AG09309 (cell line): ENCODE data around the gene WSB1.

Experiments
- DNase-seq: peaks from one replicate; pipeline ENCODE4 v3.0.0-alpha.2; 2010; ENCODE audit warnings: low read depth
- H3K4me3 ChIP-seq: 2 replicates; pipeline ENCODE4 v1.5.1; 2011; ENCODE audit warnings: mild to moderate bottlenecking, low read depth, low read length, moderate library complexity; ENCODE audit not compliant: control insufficient read depth
- TF ChIP-seq, protein P1 (sequence below): IDR thresholded peaks from 2 replicates; pipeline ENCODE4 v1.5.1; 2011; ENCODE audit warnings: mild to moderate bottlenecking, low read depth, low read length, inconsistent platforms; ENCODE audit not compliant: insufficient read depth, control insufficient read depth; ENCODE audit errors: missing control alignments

The WSB1 gene

DNA sequence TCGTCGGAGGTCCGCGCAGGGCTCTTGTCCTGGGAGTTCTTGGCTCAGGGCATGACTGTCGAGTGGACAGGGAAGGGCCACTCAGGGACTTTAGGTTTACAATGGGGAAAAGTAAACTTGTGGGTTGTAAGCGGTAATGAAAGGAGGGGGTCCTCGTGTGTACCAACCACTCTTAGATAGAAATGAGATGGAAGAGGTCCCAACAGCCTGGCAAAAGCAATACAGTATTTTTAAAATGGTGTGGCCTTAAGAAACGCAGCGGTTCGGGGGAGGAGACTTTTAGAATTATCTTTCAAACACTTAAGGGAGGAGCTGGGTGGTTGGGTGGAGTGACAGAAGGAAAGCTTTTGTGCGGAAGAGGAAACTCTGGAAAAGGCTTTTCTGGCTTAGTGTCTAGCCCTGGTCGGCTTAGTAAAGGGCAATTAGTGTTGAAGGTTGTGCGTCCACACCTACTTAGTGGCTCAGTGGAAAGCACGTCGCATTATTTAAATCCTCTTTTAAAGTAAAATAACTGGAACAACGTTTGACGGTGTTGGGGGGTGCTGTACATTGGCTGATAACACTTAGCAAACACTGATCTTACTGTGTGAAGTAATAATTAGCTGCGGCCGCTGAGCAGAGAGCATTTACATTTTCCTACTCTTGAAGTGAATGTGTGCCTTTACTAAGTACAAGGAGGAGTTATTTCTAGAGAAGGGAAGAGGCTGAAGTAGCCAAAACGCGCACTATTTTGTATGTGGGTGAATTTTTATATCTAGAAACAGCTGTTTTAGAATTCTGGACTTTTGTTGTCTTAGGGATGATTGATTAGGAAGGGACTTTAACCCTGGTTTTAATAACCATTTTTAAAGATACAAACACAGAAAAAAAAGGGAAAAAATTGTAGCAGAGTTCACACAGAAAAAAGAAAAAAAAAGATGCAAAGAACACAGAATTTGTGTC is 1.0 kb downstream of the WSB1 start:
- TF ChIP-seq, protein P1, sequence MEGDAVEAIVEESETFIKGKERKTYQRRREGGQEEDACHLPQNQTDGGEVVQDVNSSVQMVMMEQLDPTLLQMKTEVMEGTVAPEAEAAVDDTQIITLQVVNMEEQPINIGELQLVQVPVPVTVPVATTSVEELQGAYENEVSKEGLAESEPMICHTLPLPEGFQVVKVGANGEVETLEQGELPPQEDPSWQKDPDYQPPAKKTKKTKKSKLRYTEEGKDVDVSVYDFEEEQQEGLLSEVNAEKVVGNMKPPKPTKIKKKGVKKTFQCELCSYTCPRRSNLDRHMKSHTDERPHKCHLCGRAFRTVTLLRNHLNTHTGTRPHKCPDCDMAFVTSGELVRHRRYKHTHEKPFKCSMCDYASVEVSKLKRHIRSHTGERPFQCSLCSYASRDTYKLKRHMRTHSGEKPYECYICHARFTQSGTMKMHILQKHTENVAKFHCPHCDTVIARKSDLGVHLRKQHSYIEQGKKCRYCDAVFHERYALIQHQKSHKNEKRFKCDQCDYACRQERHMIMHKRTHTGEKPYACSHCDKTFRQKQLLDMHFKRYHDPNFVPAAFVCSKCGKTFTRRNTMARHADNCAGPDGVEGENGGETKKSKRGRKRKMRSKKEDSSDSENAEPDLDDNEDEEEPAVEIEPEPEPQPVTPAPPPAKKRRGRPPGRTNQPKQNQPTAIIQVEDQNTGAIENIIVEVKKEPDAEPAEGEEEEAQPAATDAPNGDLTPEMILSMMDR = no peak
- peak overlapping the region; percentile 99 for H3K4me3 ChIP-seq
- peak; percentile 61 for DNase-seq

DNA sequence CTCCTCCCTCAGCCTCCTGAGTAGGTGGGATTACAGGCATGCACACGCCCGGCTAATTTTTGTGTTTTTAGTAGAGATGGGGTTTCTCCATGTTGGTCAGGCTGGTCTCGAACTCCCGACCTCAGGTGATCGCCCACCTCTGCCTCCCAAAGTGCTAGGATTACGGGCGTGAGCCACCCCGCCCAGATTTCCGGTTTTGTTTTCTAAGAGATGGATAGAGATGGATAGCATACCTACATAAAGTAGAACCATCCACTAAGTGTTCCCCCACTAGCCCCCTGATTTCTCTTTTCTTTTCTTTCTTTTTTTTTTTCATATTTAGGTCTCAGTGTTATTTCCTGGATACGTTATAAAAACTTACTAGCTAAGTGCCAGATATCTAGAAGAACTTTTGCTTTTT is 2.0 kb downstream of the WSB1 start:
- peak overlapping the region; percentile 99 for H3K4me3 ChIP-seq
- TF ChIP-seq, protein P1 = no peak
- no peak for DNase-seq

DNA sequence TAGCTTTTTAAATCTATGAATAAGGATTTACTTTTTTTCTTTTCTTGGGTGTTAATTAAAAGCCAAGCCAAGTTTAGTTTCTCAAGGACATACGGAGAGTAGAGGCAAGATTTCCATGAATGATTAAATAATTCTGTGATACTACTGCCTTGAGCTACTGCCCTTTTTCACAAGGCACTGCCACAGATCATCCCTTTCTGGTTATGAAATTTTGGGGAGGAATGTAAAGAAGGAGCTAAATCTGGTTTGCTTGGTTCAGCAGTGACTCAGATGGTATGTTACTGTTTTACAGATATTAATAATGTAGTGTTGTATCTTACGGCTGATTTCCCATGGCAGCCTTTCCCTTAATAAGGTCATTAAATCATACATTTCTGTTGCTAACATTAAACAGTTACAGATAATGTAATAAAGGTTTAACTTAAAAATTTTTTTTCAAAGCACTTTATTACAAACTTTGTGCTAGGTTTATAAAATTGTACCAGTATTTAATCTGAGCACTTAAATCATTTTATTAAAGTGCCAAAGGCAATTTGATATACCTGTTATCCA is 2.6 kb downstream of the WSB1 start:
- DNase-seq = peak; percentile 55
- H3K4me3 ChIP-seq = peak overlapping the region; percentile 99
- TF ChIP-seq, protein P1 = no peak

DNA sequence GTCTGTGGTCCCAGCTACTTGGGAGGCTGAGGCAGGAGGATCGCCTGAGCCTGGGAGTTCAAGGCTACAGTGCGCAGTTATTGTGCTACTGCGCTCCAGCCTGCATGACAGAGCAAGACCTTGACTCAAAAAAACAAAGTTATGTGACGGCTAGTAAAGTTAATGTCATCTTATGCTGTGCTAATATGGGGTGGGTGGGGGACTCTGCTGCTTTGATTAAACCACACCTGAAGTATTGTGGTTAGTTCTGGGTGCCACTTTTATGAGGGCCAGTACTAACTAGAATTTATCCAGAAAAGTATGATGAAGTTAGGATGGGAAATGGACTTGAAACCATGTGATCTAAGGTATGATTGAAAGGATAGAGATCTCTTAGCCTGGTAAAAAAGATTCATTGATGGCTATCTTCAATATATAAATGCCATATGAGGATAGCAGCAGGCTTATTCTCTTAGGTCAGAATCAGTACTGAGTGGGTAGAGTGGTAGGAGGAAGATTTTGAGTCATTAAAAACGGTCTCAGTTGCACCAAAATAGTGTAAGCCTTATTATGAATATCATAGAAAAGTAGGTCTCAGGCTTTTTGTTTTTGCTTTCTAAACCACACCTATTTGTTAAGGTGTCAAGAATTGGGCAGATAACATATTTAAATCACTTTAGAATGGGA is 5.6 kb downstream of the WSB1 start:
- no peak overlapping the region for H3K4me3 ChIP-seq
- TF ChIP-seq, protein P1 = no peak
- no peak for DNase-seq

DNA sequence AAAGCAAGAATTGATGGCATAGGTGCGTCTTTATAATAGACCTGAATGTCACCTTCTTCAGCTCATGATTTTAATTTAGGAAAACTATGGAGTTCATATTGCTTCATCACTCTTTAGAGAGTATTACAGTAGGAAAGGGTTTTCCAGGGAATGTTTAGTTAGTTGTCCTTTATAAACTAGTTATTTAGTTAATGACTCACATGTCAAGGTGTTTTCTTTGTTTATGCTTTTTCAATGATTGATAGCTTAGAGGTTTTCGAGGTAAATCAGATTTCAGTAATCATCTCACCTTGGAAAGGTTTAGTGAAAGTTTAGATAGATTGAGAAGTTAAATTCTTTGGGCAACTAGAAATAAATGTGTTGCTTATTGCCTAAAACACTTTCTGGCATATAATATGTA is 9.8 kb downstream of the WSB1 start:
- DNase-seq = no peak
- H3K4me3 ChIP-seq = no peak overlapping the region
- TF ChIP-seq, protein P1 = no peak

DNA sequence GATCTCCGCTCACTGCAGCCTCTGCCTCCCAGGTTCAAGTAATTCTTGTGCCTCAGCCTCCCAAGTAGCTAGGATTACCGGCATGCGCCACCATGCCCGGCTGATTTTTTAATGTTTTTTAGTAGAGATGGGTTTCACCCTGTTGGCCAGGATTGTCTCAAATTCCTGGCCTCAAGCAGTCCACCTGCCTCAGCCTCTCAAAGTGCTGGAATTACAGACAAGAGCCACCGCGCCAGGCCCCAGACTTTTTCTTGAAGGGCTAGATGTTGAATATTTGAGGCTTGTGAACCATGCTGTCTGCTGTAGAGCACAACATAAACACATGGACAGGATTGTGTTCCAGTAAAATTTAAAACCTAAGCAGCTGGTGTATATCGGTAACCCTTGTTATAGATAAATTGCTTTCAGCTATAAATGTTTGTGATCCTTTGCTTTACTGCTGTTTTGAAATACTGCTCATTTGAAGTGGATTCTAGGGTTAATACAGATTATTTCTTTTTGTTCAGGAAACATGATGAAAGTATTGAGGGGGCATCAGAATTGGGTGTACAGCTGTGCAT is 12.4 kb downstream of the WSB1 start:
- no peak overlapping the region for H3K4me3 ChIP-seq
- TF ChIP-seq, protein P1 = no peak
- DNase-seq = no peak
